GM19239 (cell line): Measurements from ENCODE around the gene FBLN2.

Experiments
- DNase-seq: peaks from one replicate; pipeline ENCODE4 v3.0.0; 2011; ENCODE audit warnings: low spot score; ENCODE audit not compliant: insufficient read length
- FAIRE-seq: peaks from 2 replicates; lab custom pipeline; 2011; peaks lifted over from hg19 to GRCh38; lab: Jason Lieb, UNC

FBLN2 gene

GRCh38 chr3:13529196-13530112 lies 19.5 kb upstream of the FBLN2 start:
- DNase-seq (no peak), FAIRE-seq (no peak)

GRCh38 chr3:13530241-13531009 lies 18.5 kb upstream of the FBLN2 start:
- DNase-seq (no peak), FAIRE-seq (no peak)

- no peak for DNase-seq
- no peak for FAIRE-seq
Observed at GRCh38 chr3:13532085-13532484, 16.8 kb upstream of the FBLN2 start.

GRCh38 chr3:13532631-13533030 lies 16.3 kb upstream of the FBLN2 start:
- DNase-seq (no peak), FAIRE-seq (no peak)

- FAIRE-seq, result no peak
- no peak for DNase-seq
Observed at GRCh38 chr3:13533885-13534301, 15.0 kb upstream of the FBLN2 start.

GRCh38 chr3:13535526-13535875 lies 13.4 kb upstream of the FBLN2 start:
- DNase-seq (no peak), FAIRE-seq (no peak)

GRCh38 chr3:13535905-13536304 lies 13.0 kb upstream of the FBLN2 start:
- DNase-seq (no peak), FAIRE-seq (no peak)

GRCh38 chr3:13536432-13536831 lies 12.5 kb upstream of the FBLN2 start:
- FAIRE-seq, result no peak

GRCh38 chr3:13536832-13537231 lies 12.1 kb upstream of the FBLN2 start:
- DNase-seq, result no peak
- no peak for FAIRE-seq

More at GRCh38 chr3:13536432-13536831, 12.5 kb upstream of the FBLN2 start:
- no peak for DNase-seq

GRCh38 chr3:13537244-13537908 lies 11.5 kb upstream of the FBLN2 start:
- no peak for FAIRE-seq
- DNase-seq, result no peak

- DNase-seq (no peak), FAIRE-seq (no peak)
Observed at GRCh38 chr3:13537909-13538296, 11.0 kb upstream of the FBLN2 start.

GRCh38 chr3:13538520-13539291 lies 10.2 kb upstream of the FBLN2 start:
- FAIRE-seq, result no peak

GRCh38 chr3:13539292-13539638 lies 9.7 kb upstream of the FBLN2 start:
- DNase-seq, result no peak
- FAIRE-seq, result no peak

More at GRCh38 chr3:13538520-13539291, 10.2 kb upstream of the FBLN2 start:
- no peak for DNase-seq

- FAIRE-seq, result no peak
- DNase-seq, result no peak
Observed at GRCh38 chr3:13539671-13540070, 9.3 kb upstream of the FBLN2 start.

GRCh38 chr3:13540297-13540995 lies 8.5 kb upstream of the FBLN2 start:
- DNase-seq (no peak), FAIRE-seq (no peak)

- no peak for DNase-seq
- FAIRE-seq, result no peak
Observed at GRCh38 chr3:13541691-13542090, 7.2 kb upstream of the FBLN2 start.

GRCh38 chr3:13542142-13542541 lies 6.8 kb upstream of the FBLN2 start:
- DNase-seq (no peak), FAIRE-seq (no peak)

GRCh38 chr3:13543253-13543652 lies 5.7 kb upstream of the FBLN2 start:
- no peak for DNase-seq
- no peak for FAIRE-seq

- DNase-seq (no peak), FAIRE-seq (no peak)
Observed at GRCh38 chr3:13544293-13544831, 4.6 kb upstream of the FBLN2 start.
